SK-MEL-5 (cell line): Measurements from ENCODE around the gene SKOR1. TPM values are rescaled to one million over a fixed set of nuclear protein-coding genes. Genes with fewer than 3 reads are reported as not detected.

Experiments used
- DNase-seq: peaks from one replicate; pipeline ENCODE4 v3.0.0-alpha.2; 2016; ENCODE audit warnings: low read depth, low spot score
- in situ Hi-C: cut with HindIII; loops from 2 replicates; pipeline ENCODE4 v1.10.0; 2016; ENCODE audit warnings: low sequenced_read_pairs, high pct_unique_total_duplicates, low pct_unique_long_range_greater_than_20kb
- total RNA-seq: library from RNA; depleted of rRNA; stranded (reverse); fragments of >200 nt; shearing (Covaris generic); gene quantifications from 2 replicates; pipeline ENCODE4 v1.2.3, GENCODE V29; 2014

SKOR1 gene
- total RNA-seq, 1 experiment from 2014 or later, result not detected

GRCh38 chr15:67809441-67809840, 15.9 kb upstream of the SKOR1 start:
- no peak for DNase-seq
- in situ Hi-C loops, result no loop called here

GRCh38 chr15:67809866-67810265, 15.4 kb upstream of the SKOR1 start:
- in situ Hi-C loops, result no loop called here
- no peak for DNase-seq

DNA sequence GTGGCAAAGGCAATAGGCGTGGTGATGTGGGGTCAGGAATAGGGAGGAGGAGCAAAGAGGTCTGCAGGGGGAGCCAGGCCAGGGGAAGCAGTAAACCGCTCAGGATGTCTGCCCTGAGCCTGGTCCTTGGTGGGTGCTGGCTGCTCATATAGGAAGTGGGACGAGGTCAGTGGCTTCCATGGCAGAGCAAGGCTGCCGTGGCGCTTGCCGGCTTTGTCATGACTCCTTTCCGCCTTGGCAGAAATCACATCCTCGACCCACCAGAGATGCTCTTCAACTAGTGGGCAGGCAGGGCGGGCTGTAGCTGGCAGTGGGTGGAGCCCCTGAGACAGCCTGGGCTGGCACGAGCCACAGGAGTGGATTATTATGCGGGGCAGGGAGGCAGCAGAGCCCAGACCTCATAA, 13.1 kb upstream of the SKOR1 start:
- in situ Hi-C loops, result no loop called here
- no peak for DNase-seq

DNA sequence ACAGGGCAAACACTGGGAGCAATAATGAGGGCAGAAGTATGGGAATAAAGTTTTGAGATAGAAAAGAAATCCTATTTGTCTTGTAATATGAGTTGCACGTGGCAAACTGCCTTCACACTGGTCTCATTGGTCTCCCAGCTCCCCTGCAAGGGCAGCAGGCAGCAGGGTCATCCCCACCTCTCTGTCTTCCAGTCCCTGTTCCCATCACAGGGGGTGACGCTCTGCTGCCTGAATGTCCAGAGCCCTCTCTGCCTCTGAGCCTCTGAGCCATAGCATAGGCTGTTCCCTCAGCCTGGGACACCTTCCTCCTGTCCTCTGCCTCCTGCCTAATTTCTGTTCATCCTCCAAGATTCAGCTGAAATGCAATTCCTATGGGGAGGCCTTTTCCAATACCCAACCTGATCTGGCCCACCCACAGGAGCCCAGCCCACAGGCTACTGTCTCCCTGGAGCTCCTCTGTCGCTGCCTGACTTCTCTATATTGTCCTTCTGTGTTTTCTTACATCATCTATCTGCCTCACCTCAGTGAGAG, 12.1 kb upstream of the SKOR1 start:
- DNase-seq, result no peak
- in situ Hi-C loops, result no loop called here

GRCh38 chr15:67815036-67815592, 10.2 kb upstream of the SKOR1 start:
- no peak for DNase-seq
- in situ Hi-C loops, result no loop called here

GRCh38 chr15:67816668-67817067, 8.6 kb upstream of the SKOR1 start:
- no peak for DNase-seq
- in situ Hi-C loops, result no loop called here

- in situ Hi-C loops, result no loop called here
- DNase-seq, result no peak
Measured at GRCh38 chr15:67818464-67818863, 6.8 kb upstream of the SKOR1 start.

- in situ Hi-C loops, result no loop called here
- DNase-seq, result no peak
Measured at GRCh38 chr15:67819636-67820035, 5.7 kb upstream of the SKOR1 start.

- DNase-seq, result no peak
- in situ Hi-C loops, result no loop called here
Measured at GRCh38 chr15:67820122-67820991, 5.0 kb upstream of the SKOR1 start.

DNA sequence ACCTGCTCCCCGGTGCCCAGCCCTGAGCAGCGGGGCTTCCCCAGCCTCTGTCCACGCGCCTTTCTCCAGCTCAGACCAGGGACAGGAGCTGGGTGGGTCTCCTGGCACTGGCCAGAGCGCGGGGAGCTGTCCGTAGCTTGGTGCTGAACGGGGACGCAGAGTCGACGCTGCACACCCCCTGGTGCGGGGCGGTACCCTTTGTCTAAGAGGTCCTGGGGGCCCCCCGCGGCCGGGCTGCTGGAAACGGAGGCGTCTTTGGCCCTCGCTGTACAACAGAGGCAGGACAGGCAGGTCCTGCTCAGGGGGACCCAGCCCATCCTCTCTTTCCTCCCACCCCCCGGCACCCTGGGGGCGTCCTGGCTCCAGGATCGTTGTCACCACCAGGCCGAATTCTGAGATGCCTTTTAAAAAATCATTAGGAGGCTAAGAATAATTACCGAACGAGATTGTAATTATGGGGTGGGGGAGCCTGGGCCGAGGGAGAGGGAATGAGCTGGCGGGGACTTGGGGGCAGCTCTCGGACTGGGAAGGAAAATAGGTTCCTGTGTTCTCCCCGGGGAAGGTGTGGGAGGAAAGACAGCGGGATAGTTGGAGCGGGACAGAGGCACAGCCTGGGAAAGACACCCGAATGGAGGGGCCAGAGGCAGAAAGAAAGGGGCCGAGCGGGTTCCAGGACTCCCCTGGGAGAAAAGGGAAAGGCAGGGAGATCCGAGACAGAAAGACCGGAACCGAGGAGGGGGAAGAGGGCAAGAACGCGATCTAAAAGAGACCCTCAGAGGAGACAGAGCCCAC, 4.1 kb upstream of the SKOR1 start:
- no peak for DNase-seq
- in situ Hi-C loops, result no loop called here

DNA sequence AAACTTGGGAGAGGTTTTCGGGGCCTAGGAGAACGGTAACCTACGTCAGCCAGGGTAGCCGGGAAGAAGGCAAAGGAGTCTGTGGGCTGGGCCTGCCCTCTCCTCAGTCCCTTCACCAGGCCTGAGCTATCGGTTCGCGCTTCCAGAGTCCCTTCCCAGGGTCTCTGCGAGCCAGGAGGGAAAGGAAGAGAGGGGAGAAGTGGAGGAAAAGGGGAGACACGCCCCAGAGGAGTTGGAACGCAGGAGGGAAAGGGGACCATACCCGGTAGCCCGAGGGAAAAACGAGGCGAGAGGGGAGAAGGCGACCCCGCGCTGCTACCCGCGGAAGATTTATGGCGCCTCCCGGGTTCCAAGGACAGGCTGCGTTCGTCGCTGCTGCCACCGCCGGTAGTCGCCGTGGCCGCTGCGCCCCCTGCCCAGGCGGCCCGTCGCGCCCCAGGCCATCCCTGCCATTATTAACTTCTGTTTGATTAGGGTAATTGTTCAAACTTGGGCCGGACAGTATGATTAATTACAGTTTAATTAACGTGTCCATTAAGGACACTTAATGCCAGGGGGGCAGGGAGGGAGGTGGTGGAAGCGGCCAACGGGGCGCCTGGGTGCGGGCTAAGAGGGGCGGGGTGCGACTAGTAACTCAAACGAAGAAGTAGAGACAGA, 3.4 kb upstream of the SKOR1 start:
- in situ Hi-C loops, result no loop called here
- DNase-seq, result no peak

GRCh38 chr15:67822537-67823313, 2.6 kb upstream of the SKOR1 start:
- no peak for DNase-seq
- in situ Hi-C loops, result no loop called here

GRCh38 chr15:67823314-67824196, 1.8 kb upstream of the SKOR1 start:
- in situ Hi-C loops, result no loop called here
- DNase-seq, result no peak

DNA sequence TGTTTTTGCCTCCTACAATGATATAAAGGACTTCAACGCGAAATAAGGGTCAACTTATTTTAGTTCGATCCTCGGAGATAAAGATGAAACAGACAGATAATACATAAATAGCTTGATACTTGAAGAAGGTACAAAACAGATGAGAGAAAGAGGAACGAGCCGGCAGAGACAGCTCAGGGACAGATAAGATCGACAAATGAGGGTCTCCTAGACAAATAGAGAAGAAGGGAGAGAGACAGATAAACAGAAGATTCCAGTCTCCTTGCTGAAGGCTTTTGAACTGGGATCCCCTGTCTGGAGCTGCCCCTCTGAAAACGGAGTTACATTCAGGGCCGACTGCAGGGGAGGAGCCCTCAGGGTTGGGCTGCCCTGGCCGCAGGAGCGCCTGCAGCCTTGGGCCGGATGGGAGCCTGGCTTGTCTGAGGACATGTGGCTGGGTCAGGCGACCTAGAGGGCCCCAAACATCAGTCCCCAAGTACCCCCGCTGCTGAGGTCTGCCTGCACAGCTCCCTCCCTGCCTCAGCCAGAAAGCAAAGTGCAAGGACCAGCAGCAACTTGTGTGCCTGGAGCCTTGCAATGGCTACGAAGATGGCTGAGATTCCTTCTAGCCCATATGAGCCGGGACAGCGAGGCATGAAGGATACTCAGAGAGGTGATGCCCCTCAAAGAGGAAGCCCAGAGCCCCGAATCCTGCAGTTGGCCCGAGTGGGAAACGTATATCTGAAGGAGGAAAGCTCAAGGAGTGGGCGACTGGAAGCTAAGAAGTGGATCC, 926 bp upstream of the SKOR1 start:
- no peak for DNase-seq
- in situ Hi-C loops, result no loop called here

DNA sequence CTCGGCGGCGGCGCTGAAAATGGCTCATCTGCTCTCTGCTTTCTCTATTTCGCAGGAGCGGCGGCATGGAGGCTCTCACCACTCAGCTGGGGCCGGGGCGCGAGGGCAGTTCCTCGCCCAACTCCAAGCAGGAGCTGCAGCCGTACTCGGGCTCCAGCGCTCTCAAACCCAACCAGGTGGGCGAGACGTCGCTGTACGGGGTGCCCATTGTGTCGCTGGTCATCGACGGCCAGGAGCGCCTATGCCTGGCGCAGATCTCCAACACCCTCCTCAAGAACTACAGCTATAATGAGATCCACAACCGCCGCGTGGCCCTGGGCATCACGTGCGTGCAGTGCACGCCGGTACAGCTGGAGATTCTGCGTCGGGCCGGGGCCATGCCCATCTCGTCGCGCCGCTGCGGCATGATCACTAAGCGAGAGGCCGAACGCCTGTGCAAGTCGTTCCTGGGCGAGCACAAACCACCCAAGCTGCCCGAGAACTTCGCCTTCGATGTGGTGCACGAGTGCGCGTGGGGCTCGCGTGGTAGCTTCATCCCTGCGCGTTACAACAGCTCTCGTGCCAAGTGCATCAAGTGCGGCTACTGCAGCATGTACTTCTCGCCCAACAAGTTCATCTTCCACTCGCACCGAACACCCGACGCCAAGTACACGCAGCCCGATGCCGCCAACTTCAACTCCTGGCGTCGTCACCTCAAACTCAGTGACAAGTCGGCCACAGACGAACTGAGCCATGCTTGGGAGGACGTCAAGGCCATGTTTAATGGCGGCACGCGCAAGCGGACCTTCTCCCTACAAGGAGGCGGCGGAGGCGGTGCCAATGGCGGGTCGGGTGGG, 790 bp downstream of the SKOR1 start:
- in situ Hi-C loops, result no loop called here
- no peak for DNase-seq
